H1 (cell line): ENCODE results near the gene GLG1. TPM values are rescaled to one million over a fixed set of nuclear protein-coding genes. Genes with fewer than 3 reads are reported as not detected.

ENCODE experiments used
- CTCF ChIP-seq, 3 experiments: IDR thresholded peaks; 1 replicate in 2 of 3; 2 replicates in 1 of 3; pipeline versions ENCODE4 v1.5.1 to v1.6.1; 2011; ENCODE audit warnings: low read length in 3 of 3, mild to moderate bottlenecking in 3 of 3, inconsistent platforms in 2 of 3, low read depth in 1 of 3, moderate library complexity in 1 of 3; ENCODE audit not compliant: insufficient read depth in 1 of 3; ENCODE audit errors: control extremely low read depth in 1 of 3
- E2F6 ChIP-seq: IDR thresholded peaks from 2 replicates; pipeline ENCODE4 v1.6.1; 2012; ENCODE audit warnings: inconsistent platforms
- EZH2 ChIP-seq: fragments of 200-600 bp; sonication (generic); IDR thresholded peaks from 2 replicates; pipeline ENCODE4 v1.7.1; 2012; ENCODE audit warnings: low read depth, mild to moderate bottlenecking, moderate library complexity, low read length, inconsistent platforms; ENCODE audit not compliant: severe bottlenecking
- polyA plus RNA-seq, 7 experiments: library from polyadenylated mRNA; depleted of rRNA in 3 of 7; stranded (reverse) in 5 of 7; unstranded in 2 of 7; fragments of >200 nt in 5 of 7; fragments of 200-250 nt in 2 of 7; gene quantifications; 1 replicate in 5 of 7; 2 replicates in 1 of 7; 4 replicates in 1 of 7; pipeline versions ENCODE4 v1.2.1 to v1.2.3, GENCODE V29; 2011 to 2013; ENCODE audit warnings: missing spikeins in 2 of 7, mixed read lengths in 2 of 7
- total RNA-seq: library from RNA; stranded (reverse); fragmentation: NEBNext Ultra II Directional; extraction: Animal tissue kit (Norgen Biotek cat#: 25700); gene quantifications from 2 replicates; pipeline ENCODE4 v1.2.1, GENCODE V29; 2021

Gene GLG1
- total and polyA plus RNA-seq, 2 of the 8 experiments (the other 6 are each of a cell fraction or from before 2014, with no cell fraction given), result 53.4 to 139 TPM

GRCh38 chr16:74450967-74451760, 155.8 kb downstream of the GLG1 start (continued):
- TF ChIP-seq E2F6 (no peak), EZH2 (no peak), CTCF (IDR thresholded peaks at IDR 0.05; ENCODE audit: control extremely low read depth in 1 of 3, insufficient read depth in 1 of 3, low read depth in 1 of 3, low read length in 3 of 3) (no peak)
